Globus pallidus (tissue), 1 donor: ENCODE data around the gene BCL2L12.
"Not testable (repeated sequence)": the region's sequence is repeated elsewhere in the genome, so short reads cannot be mapped to it uniquely, and the experiment has no call there.

Experiments
- DNase-seq: peaks from one replicate; pipeline ENCODE4 v3.0.0-alpha.2; 2015; ENCODE audit warnings: low spot score

BCL2L12 gene, protein sequence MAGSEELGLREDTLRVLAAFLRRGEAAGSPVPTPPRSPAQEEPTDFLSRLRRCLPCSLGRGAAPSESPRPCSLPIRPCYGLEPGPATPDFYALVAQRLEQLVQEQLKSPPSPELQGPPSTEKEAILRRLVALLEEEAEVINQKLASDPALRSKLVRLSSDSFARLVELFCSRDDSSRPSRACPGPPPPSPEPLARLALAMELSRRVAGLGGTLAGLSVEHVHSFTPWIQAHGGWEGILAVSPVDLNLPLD

DNA sequence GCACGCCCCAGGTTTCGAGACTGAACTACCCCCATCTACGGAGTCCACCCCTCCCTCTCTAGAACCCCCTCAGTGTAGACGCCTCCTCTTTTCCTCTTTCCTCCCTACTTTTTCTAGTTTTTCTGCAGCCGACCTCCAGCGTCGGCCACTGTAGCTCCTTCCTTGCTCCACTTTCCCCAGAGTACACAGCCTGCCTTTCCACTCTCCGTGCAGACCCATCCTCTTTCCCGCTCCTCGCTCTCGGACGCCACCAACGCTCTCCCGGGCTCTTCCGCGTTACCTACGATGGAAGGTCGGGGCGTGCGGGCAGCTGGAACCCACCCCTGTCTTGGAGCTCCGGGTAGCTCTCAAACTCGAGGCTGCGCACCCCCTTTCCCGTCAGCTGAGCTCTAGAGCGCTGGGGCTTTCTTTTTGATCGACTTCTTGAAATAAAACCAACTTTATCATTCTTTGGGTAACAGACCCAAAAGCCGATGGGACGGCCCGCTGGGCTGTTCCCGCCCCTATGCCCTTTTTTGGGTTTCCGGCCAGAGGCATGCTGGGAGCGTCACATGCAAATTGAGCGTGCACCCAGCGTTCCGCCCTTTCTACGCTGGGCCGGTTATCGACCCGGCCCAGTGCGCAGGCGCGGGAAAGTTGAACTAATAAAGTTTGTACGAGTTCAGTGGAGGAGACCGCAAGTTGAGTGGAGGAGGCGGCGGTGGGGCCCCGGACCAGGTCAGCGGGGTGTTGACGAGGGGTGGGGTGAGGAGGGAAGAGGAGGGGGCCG lies at the start of gene BCL2L12, which contains the start of gene IRF3:
Gene BCL2L12 (plus strand): TSS at position 583 of the 769 bp plus-strand sequence. CDS start 760 bp downstream, outside the sequence.
Gene IRF3 (minus strand): TSS at position 507 of the 769 bp plus-strand sequence. CDS start 1,019 bp downstream, outside the sequence.
- peak; percentile 93 for DNase-seq

DNA sequence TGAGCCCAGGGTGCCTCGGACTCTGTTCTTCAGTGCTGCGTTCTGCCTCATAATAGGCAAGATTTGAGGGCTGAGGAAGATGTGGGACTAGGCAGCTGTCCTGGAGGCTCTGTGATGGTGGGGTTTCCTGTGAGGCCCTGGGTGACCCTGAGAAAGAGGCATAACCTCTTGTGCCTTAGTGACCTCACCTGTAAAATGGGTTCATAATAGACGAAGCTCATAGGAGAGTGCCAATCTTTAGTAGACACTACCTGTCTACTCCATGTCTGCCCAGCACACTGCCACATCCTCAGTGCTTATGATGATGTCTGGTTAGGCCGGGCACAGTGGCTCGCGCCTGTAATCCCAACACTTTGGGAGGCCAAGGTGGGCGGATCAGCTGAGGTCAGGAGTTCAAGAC lies 49.2 kb upstream of the BCL2L12 start:
- no peak for DNase-seq

DNA sequence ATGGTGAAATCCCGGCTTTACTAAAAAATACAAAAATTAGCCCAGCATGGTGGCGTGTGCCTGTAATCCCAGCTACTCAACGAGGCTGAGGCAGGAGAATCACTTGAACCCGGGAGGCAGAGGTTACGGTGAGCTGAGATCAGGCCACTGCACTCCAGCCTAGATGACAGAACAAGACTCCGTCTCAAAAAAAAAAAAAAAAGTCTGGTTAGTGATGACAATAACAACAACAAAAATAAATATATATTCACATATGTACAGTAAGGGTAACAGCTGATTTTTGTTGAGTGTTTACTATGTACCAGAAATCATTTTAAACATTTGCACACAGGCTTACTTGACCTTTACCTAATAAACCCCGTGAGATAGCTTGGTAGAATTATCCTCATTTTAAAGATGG lies 48.8 kb upstream of the BCL2L12 start:
- DNase-seq: no peak

DNA sequence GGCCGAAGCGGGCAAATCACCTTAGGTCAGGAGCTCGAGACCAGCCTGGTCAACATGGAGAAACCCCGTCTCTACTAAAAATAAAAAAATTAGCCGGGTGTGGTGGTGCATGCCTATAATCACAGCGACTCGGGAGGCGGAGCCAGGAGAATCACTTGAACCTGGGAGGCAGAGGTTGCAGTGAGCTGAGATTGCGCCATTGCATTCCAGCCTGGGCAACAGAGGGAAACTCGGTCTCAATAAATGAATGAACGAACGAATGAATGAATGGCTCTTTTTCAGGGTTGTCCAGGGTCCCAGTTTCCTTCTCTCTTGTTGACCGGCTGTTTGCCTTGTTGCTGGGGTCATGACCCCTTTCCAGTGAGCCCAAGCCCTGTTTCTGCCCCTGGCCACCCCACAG lies 47.9 kb upstream of the BCL2L12 start:
- DNase-seq: not testable (repeated sequence)

DNA sequence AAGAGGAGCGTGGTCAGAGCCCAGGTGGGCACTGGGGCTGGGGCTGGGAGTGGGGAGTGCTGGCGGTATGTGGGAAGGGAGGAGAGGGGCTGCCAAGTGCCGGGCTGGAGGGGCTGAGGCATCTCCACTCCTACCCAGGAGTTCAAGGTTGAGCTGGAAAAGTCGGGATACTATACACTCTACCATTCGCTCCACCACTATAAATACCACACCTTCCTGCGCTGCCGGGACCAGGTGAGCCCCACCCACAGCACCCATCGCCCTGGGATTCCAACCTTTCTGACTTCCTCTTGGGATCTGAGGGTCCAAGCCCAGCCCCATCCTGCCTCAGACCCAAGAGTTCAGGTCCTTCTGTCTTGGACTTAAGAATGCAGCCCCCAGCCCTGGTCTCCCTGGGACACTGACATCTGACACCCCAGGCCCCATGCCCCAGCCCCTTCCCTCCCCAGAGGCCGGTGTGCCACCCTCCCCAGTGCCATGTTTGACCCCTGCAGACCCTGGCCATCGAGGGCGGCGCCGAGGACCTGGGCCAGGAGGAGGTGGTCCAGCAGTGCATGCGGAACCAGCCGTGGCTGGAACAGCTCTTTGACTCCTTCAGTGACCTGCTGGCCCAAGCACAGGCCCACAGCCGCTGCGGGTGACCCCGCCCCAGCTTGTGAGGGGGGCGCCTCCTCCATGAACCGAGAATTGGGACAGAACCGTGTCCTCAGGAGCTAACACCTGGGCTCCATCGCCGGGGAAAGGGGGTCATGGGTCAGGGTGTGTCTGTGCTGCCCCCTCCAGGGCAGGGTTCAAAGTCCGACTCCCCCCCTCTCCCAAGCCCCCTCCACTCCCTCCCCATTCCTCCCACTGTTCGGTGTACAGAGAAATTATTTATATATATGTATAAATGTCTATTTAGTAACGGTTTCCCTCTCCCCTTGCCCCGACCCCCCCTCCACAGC lies 40.5 kb upstream of the BCL2L12 start:
- no peak for DNase-seq

DNA sequence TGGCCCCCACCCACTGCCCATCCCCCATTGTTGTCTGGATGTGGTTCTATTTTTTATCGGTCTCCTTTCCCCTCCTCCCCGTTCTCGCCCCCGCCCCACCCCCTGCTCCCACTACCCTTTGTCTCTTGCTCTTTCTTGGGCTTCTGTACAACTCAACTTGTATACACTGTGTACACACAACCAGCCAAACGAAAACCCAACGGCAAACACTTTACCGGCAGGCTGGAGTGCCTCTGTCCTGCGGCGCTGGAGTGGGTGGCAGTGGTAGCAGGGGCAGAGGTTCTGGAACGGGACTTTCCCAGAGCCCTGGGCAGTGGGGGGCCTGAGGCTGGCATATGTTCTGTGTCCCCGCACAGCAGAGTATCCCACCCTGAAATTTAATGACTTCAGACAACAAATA lies 39.5 kb upstream of the BCL2L12 start:
- no peak for DNase-seq

DNA sequence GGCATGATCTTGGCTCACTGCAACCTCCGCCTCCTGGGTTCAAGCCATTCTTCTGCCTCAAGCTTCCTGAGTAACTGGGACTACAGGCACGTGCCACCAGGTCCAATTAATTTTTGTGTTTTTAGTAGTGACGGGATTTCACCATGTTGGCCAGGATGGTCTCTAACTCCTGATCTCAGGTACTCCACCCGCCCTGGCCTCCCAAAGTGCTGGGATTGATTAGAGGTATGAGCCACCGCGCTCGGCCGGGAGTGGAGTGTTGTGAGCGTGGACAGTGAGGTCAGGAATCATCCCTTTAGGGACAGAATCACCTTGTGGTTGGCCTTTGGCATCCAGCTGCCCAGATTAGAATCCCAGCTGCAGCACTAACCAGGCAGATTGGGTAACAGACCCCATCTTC lies 36.1 kb upstream of the BCL2L12 start:
- no peak for DNase-seq

DNA sequence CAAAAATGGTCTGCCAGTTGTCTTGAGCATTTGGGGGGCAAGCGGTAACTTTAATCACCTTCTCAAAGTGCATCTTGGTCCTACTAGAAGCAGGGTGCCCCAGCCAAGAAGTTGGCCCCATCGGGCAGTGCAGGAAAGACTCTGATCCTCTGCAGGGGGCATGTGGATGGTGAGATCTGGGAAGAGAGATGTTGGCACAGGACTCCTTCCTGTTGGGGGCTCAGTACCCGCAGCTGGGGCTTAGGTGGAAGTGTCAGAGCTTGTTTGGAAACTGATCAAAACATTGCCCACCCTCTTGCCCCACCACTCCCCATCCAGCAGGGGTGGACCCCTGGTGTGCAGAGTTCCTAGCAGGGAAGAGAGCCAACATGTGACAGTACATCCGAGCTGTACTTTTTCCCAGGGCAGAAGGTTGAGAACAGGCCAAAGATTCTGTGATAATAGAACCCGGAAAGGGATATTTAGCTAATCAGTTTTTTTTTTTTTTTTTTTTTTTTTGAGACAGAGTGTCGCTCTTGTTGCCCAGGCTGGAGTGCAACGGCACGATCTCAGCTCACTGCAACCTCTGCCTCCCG lies 34.6 kb upstream of the BCL2L12 start:
- DNase-seq: no peak

DNA sequence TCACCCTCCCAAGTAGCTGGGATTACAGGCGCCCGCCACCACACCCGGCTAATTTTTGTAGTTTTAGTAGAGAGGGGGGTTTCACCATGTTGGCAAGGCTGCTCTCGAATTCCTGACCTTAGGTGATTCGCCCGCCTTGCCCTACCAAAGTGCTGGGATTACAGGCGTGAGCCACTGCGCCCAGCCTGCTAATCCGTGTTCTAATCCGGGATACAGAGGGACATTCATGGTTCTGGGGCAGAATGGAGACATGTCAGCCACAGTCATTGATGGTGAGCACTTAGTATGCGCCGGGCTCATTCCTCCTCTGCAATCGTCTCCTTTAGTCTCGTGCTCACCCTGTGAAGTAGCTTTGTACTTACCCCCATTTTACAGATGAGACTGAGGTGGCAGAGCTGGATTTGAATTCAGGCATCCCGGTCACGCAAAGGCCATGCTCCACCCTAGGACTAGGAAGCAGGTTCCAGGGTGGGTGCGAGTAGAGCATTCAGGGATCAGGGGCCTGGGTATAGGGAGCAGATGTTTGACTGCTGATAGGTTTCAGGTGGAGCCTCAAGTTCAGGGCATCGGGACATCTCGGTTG lies 34.0 kb upstream of the BCL2L12 start:
- no peak for DNase-seq

DNA sequence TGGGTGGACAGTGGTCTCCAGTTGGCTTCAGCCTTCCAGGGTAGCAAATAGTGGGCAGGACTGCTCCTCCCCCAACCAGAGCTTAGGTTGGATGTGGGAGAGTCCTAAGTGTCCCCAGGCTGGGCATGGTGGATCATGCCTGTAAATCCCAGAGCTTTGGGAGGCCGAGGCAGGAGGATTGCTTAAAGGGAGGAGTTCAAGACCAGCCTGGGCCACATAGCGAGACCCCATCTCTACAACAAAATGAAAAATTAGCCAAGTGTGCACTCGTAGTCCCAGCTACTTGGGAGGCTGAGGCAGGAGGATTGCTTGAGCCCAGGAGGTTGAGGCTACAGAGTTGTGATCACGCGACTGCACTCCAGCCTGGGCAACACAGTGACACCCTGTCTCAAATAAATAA lies 33.2 kb upstream of the BCL2L12 start:
- no peak for DNase-seq

DNA sequence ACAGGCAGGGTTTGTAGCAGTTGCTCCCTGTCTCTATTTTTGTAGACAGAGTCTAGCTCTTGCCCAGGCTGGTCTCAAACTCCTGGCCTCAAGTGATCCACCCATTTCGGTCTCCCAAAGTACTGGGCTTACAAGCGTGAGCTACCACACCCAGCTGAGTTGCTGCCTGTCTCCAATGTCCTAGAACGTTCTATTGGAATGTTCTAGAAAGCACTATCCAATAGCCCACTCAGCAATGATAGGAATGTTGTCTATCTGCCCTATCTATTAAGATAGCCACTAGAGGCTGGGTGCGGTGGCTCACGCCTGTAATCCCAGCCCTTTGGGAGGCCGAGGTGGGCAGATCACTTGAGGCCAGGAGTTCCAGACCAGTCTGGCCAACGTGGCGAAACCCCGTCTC lies 32.5 kb upstream of the BCL2L12 start:
- not testable (repeated sequence) for DNase-seq

DNA sequence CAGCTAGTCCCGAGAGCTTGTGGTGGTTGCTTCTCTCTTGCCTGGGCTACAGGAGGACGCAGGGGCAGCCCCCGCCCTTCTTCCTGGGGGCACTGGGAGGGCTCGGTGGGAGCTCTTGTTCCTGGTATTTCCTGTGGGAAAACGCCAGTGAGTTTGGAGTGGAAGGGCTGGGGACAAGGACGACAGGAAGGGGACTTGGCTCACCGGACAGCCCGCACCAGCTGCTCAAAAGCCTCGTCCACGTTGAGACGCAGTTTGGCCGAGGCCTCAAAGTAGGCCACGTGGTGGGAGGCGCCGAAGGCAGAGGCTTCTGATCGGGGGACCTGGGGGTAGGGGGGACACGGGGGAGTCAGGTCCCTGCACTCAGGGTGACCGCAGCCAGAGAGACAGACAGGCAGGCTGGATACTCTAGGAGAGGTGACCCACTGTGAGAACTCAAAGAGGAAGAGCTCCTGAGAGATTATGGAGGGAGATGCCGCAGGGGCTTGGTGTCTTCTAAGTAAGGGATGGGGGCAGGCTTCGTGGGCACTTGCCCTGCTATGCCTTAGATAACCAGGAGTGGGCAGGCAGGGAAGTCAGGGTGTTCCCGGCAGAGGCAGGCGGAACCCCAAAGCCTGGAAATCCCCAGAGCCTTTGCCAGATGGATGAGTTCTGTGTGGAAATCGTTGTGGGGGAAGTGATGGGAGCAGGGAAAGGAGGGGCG lies 30.1 kb upstream of the BCL2L12 start:
- DNase-seq: no peak

DNA sequence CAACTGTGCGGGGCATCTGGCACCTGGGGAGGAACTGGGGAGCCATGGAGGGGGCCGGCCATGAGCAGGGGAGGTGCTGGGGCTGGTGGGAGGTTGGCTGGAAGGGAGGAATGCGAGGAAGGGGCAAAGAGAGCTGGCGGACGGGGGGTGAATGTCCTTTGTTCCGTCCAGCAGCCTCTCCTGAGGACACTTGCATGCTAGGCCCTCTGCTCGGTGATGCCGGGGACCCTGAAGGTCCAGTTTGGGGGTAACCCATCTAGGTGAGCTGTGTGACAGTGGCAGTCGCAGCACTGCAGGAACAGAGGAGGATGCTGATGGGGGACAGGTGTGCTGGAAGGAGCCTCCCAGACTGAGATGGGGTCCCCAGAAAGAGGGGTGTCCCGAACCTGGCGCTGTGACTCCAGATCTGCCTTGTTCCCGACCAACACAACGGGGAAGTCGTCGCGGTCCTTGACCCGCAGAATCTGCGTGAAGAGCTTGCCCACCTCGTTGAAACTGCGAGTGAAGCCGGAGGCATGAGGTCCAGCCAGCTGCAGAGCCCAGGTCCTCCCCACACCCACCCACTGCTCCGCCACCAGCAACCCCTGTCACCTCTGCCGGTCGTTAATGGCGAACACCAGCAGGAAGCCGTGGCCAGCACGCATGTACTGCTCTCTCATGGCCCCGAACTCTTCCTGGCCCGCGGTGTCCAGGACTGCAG lies 29.4 kb upstream of the BCL2L12 start:
- no peak for DNase-seq

DNA sequence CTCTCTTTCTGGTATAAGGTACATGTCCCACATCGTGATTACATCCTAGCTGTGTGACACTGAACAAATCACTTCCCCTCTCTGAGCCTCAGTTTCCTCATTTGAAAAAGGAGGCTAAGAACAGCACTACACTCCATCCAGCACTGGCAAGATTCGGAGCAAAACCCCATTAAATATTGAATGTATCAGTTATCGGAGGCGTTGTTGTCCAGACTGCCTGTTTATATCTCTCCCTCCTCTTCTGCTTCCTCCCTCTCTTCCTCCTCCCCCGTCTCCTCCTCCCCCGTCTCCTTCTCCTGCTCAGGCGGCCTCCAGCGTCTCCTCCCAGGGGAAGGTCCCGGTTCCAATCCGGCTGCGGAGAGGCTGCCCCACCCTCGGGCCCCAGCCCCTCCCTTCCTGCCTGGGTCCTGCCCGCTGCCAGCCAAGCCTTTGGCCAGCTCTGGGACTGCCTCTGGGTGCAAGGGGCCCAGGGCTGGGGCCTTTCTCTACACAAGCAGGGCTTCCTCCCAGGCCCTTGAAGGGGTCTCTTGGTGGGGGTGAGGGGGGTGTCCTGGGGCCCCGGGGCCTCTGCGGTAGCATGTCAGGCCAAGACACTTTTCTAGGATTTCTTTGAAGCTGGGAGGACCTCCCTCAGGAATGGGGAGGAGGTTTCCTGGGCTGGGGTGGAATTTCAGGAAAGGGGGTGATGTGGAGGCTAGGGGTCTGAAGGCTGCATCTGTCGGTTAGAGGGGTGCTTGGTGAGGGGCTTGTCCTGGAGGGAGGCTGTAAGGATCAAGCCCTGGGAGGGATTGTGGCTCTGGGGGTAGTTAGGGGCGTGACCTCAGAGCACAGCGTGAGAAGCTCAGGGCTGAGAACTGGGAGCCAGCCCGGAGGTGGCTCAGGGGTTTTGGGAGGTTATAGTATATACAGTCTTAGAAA lies 27.7 kb upstream of the BCL2L12 start:
- DNase-seq: no peak

DNA sequence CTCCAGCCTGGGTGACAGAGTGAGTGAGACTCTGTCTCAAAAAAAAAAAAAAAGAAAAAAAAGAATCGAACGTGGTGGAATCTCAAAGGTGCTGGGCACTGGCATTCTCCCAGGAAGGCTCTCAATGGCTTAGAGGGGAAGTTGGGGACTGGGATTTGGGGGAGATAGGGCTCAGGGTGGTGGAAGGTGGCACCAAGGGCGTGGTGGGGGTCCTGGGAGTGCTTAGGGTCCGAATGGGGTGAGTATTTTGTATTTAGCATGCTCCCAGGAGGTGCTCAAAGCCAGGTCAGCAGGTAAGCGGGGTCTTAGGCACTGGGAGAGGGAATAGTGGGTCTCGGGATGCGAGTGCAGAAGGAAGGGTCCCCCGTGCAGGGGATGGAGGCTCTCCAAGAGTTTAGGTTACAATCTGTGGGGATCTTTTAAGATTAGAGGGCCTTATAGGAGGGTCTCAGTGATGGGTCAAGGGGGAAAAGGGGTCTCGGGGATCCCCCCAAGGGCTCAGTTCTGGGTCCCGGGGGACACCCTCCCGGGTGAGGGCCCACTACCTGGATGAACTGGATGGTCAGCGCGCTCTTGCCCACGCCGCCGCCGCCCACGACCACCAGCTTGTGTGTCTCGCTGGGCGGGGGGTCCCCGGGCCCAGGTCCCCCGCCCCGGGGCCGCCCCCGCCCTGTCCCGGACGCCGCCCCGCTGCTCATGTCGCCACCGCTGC lies 26.2 kb upstream of the BCL2L12 start:
- no peak for DNase-seq

DNA sequence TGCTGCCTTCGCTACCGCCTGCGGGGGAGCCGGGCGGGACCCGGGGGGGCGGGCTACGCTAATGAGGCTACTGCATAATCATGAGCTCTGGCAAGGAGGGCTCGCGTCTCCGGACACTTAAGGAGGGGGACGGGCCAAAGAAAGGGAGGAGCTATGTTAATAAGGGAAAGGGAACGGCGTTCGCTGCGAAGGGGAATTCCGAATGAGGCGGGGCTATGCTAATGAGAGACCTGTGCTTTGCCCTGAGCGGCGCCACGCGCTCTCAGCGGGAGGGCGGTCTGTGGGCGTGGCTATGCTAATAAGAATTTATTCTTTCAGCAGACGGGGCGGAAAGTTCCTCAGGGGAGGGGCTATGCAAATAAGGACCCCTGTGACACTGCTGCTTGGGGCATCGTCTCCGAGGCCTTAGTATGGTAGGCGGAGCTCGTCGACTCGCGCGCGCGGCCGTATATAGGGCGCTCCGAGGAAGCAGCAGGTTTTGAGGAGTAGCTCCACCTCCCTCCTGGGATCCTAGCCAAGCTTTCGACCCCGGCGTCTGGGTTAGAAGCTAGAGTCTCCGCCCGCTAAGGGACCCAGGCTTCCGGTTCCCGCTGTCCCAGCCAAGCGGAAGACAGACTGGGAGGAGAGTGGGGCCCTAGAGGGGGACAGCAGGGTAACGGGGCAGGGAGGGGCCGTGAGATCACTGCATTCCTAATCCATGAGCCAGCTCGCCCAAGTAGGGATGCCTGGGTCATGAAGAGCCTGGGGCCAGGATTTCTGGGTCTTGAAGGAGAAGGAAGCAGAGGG lies 25.4 kb upstream of the BCL2L12 start, which contains the start of gene RRAS:
Gene RRAS (minus strand): TSS at position 31 of the 786 bp plus-strand sequence. CDS start 45 bp downstream, outside the sequence.
- DNase-seq: peak; percentile 99

DNA sequence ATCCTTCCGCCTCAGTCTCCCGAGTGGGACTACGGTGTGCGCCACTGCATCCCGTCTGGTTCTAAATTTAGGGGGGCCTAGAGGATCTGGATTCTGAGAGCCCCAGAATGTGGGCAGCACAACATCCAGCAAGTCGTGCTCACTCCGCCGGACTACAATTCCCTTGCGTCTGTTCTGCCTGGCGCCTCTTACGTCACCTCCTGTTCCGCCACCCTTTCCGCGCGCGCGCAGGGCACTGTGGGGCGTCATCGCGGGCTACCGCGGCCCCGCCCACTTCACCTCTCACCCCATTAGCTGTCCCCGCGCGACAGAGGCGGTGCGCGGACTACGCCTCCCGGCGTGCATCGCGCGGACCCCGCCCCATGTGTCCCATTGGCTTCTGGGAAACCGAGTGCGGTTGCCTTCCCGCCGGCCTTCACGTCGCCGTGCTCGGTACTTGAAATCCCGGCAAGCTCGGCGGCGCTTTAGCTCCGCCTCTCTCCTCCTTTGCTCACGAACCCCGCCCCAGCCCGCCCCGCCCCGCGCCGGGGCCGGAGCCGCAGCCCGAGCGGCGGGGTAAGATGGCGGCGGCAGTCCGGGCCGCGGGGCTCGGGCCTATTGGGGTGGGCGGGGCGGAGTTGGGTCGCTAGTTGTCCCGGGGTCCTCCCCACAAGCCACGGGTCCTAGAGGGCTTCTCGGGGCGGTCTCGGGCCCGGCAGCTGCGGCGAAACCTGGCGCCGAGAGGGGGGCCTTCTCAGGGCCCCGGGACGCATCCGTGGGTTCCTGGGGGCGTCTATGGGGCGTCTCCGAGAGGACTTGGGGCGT lies 23.8 kb upstream of the BCL2L12 start, which contains the start of gene SCAF1:
Gene SCAF1 (plus strand): TSS at position 522 of the 804 bp plus-strand sequence. CDS start 2,818 bp downstream, outside the sequence.
- peak; percentile 99 for DNase-seq
